NCI-H524 treated with DMSO at 0.1 percent for 48 hours (cell line): ENCODE results near the gene MET.
"Not testable (repeated sequence)": the region's sequence is repeated elsewhere in the genome, so short reads cannot be mapped to it uniquely, and the experiment has no call there.

Experiments used
- DNase-seq: peaks from one replicate; lab custom pipeline; 2025; lab: John Stamatoyannopoulos, UW

Gene MET

DNA sequence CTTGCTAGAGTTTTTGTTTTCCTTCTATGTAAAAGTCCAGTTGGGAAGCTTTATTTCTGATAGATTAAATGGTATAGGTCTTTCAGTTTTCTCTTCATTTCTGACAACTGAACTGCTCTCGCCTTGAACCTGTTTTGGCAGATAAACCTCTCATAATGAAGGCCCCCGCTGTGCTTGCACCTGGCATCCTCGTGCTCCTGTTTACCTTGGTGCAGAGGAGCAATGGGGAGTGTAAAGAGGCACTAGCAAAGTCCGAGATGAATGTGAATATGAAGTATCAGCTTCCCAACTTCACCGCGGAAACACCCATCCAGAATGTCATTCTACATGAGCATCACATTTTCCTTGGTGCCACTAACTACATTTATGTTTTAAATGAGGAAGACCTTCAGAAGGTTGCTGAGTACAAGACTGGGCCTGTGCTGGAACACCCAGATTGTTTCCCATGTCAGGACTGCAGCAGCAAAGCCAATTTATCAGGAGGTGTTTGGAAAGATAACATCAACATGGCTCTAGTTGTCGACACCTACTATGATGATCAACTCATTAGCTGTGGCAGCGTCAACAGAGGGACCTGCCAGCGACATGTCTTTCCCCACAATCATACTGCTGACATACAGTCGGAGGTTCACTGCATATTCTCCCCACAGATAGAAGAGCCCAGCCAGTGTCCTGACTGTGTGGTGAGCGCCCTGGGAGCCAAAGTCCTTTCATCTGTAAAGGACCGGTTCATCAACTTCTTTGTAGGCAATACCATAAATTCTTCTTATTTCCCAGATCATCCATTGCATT, 27.1 kb downstream of the MET start:
- peak; percentile 20 for DNase-seq

- no peak for DNase-seq
These were observed 27.7 kb downstream of the MET start for GRCh38 chr7:116699722-116700120.

DNA sequence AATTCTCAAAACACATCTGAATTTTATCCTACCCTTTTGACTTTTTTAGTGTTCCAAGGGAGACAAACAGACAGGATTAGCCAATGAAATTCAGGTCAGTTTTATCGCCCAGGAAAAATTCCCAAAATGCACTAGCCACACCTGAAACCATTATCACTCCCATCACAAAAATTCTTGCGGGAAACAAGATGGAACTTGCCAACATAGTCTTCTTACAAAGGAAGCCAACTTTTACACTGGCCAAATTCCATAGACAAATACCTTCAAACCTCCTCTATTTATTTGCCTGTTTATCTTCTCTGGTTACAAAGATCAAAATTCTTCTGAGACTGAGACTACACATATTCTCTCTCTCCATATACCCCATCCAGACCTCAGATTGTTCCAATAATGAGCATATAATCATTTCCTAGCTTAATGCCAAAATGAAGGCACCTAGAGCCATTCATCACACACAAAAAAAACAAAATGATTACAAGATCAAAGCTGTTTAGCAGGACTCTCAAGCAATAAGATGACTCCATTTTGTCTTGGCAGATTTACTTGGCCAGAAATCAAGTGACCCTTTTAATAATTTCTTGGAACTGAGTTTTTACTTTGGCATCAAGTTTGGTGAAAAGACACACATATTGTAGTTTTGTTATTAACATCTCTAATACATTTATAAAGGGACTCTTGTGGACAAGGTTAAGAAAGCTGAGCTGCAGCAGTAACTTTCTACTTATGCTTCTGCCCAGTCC, 30.2 kb downstream of the MET start:
- DNase-seq: no peak

DNA sequence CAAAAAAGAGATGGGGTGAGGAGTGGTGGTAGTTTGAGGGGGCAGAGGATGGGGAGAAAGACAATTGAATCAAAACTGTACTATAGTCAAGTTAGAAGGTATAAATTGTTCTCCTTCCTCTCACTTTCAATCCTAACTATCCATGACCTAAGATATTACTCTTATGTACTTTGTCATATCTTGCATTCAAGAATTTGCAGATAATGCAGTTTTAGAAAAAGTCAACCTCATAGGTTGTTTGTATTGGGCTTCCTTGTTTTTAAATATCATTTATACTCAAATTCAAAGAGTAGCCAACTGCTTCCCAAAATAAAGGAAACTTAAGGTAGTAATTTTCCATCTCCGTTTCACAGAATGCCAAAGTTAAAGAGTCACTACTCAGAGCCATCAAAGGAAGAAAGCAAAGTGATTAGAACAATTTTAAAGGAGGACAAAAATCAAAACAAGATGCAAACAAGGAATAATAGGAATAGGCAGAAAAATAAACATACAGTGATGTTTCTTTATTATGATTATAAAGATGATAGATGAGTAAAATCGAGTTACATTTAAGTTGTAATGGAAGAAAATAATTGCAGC, 32.7 kb downstream of the MET start:
- DNase-seq: no peak

GRCh38 chr7:116705419-116705818, 33.4 kb downstream of the MET start:
- DNase-seq: no peak

DNA sequence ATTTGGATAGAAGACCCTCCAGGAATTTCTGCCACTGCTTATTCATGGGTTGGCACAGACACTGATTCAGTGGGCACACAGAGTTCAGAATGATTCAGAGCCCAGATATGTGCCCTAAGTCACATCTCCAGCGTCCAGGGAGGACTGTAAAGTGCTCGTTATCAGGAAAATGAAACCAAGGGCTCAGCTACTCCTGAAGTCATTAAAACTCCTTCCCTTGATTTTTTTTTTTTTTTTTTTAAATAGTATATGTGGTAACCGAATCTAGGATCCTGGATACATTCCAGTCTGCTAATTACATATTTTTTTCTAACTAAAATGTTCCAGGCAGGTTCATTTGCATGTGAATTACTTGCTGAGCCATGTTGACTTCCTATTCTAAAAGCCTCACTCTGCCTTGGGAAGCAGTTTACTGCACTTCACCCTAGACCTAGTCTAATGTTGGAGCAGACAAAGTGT, 34.7 kb downstream of the MET start:
- no peak for DNase-seq

DNA sequence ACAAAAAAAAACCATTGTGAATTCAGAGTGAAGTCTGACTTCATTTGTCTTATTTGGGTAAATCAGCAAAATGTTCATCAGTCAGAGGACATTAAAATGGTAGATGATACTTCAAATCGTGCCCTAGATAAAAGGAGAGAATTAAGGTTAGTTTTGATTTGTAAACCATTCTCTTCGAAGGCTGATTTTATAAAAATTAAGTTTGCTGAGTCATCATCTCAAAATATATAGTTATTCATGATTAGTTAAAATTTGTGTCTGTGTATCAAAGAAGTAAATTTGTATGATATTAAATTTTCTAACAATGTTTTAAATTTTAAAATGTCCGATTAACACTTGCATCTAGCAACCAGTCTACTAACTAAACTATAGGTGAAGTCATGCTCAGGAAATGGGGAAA, 35.3 kb downstream of the MET start:
- DNase-seq: no peak

DNA sequence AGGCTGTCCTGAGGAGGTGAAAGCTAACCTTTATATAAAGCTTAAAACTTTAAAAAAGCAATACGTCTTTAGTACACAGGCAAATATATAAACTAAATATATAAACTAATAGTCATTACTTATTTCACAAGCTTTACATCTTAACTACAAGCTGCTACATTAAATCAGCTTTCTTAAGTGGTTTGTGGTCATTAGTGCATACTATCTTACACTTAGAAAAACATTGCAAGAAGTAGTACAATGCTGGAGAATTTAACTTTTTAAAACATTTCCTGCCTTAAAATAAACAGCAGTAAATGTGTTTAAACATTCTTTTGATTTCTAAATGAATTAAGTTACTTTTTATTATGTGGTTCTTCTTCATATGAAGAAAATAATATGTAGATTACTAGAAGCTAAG, 36.3 kb downstream of the MET start:
- DNase-seq: no peak

GRCh38 chr7:116708861-116709260, 36.9 kb downstream of the MET start:
- DNase-seq: no peak

GRCh38 chr7:116709336-116709735, 37.3 kb downstream of the MET start:
- DNase-seq: no peak

GRCh38 chr7:116710764-116711452, 38.9 kb downstream of the MET start:
- no peak for DNase-seq

GRCh38 chr7:116711790-116712189, 39.8 kb downstream of the MET start:
- no peak for DNase-seq

DNA sequence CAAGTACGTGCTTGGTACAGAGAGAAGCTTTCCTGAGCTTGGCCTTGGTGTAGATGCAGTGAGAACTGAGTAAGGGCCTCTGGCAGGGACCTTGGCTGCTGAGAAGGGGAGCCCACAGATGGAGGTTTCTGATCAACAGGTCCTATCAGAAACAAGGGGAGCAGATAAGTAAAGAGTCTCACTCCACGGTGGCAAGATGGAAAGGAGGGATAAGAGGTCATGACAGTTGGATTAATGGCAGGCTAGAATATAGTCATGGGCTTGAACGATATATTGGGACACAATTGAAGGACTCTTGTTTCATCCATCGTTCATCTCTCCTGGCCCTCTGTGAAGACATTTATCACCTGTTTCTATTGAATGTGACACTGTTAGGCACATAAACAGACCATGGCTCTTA, 41.5 kb downstream of the MET start:
- DNase-seq: no peak

DNA sequence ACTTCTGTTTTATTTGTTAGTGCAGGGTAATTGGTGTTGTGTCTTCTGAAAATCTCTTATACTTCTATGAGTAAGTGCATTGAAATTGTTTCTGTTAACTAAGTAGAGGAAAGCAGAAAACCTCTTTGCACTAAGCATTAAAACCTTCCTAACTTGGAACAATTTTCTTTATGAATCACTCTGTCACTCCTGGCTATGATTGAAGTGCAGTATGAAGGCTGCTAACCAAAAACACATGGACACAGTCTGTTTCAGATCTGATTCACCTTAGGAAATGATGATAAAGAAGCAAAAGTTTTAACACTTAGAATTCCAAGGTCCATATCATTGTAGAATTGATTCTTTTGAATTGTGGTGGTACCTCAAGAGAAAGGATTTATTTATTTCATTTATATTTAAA, 41.9 kb downstream of the MET start:
- DNase-seq: no peak

GRCh38 chr7:116715077-116715476, 43.1 kb downstream of the MET start:
- DNase-seq: no peak

DNA sequence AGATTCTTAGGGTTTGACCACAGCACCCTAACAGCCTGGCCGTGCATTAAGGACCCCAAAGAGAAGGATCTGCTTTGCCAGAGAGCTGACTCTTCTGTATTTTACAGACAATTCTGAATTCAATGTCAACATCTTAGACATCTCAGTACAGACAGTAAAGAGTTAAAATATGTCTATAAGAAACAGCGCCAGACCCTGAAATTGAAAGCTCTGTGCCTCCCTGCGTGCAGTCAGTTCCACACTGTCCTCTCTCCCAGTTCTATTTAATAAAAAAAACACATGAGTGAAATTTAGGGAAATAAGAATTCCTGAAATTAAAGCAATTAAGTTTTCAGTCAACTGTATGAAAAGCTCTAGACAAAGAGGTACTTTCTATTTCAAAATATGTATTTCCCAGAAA, 45.1 kb downstream of the MET start:
- no peak for DNase-seq

GRCh38 chr7:116723959-116724529, 52.0 kb downstream of the MET start:
- not testable (repeated sequence) for DNase-seq

GRCh38 chr7:116724560-116725231, 52.7 kb downstream of the MET start:
- DNase-seq: no peak

DNA sequence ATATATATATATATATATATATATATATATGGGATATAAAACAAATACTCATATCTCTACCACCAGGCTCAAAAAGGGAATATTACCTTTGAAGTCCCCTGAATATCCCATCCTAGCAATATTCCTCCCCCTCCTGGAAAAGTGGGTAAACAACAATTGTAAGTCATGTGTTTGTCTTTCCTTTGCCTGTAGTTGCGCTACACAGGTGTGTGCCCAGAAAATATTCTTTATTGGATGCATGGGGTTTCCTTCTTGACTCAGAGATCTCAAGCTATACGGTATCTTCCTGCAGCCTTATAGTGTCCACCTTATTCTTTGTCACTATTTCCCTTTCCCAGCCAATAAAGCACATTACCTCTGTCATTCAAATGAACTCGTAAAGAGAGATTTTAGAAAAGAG, 54.2 kb downstream of the MET start:
- no peak for DNase-seq

GRCh38 chr7:116726713-116727431, 54.9 kb downstream of the MET start:
- no peak for DNase-seq

DNA sequence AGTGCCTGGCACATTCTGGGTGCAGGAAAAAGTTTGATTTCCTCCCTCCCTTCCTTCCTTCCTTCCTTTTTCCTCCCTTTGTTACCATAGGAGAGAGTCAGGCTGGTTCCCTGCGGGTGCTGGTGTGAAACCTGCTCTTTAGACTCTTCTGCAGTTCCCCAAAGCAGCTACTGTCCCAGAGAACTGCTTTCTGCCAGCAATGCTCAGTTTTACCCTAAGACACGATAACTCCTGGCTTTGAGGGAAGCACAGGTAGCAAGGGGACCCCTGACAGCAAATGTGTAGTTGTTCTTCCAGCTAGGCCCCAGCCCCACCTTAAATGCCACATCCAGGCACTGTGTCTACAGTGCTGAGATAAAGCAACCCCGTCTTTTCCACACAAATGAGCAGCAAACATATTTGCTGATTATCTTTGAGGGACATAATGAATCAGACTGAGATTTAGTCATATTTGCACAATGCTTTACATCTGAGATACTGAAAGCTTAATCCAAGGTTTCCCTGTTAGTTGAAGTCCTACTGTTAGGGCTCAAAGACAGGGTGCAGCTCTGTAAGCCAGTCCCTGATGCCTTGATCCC, 55.5 kb downstream of the MET start:
- no peak for DNase-seq
